GM18507 (cell line): ENCODE results near the gene IFIH1.

Experiments used
- DNase-seq: peaks from one replicate; pipeline ENCODE4 v3.0.0; 2011; ENCODE audit warnings: low read depth; ENCODE audit not compliant: insufficient read length; ENCODE audit errors: extremely low spot score
- FAIRE-seq: peaks from 2 replicates; lab custom pipeline; 2011; peaks lifted over from hg19 to GRCh38; lab: Jason Lieb, UNC

The IFIH1 gene

DNA sequence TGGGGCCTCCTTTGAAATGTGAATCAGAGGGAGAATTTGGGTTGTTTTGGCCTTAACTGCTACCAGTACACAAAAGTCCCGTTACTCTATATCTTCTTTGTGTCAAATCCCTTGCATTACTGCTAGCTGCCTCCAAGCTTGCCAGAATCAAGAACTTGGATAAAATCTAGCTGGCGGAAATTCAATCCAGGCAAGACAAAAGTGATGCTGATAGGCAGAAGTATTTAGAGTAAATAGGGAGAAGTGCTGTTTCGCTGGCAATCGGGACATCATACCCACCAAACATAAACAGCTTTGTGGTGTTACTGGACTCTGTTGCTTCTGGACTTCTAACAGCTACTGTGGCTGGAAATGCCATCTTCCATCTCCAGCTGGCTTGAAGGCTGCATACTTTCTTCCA is 2.5 kb downstream of the IFIH1 start:
- DNase-seq (no peak), FAIRE-seq (no peak)

DNA sequence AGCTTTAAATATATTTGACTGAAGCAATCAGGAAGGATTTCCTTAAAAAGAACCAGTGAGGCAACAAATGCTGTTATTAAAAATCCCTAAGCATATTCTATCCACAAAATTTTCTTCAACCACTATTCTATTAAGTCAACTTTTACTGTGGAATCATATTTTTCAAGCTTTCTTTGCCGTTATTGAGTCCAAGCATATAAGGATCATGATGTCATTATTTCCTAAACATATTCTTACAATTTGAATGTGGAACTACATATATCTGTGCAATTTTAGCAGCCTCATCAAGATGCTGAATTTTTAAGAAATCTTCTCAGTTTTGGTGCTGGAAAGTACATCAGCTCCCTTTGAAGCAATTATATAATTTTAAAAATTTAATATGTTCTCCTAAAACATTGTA is 5.6 kb downstream of the IFIH1 start:
- FAIRE-seq: no peak
- DNase-seq: no peak

DNA sequence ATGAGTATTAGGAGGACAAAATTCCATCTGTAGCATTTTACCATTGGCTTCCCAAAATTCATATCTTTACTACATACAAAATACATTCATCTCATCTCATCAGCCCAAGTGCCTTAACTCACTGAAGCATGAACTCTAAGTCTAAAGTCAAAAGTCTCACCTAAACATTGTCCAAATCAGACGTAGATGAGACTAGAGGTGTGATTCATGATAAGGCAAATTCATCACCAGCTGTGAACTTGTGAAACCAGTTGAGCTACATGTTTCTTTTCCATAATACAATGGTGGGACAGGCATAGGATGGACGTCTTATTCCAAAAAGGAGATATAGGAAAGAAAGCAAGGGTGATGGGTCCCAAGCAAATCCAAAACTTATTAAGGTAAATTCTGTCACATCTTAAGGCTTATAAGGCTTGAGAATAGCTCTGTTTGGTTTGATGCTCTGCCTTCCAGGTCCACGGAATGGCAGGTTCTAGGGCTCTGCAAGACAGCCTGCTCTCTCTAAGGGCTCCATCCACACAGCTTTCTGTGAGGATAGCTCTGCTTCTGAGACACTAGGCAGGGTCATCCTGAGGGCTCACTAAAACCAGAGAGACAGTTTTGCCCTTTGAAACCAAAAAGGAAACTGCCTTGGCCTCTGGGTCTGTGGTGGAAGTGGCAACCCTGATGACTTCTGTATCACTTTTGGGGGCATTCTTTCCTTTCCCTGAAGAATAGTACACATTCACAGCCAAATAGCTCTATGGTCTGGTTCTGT is 9.6 kb downstream of the IFIH1 start:
- DNase-seq (no peak), FAIRE-seq (peak; percentile 61)

DNA sequence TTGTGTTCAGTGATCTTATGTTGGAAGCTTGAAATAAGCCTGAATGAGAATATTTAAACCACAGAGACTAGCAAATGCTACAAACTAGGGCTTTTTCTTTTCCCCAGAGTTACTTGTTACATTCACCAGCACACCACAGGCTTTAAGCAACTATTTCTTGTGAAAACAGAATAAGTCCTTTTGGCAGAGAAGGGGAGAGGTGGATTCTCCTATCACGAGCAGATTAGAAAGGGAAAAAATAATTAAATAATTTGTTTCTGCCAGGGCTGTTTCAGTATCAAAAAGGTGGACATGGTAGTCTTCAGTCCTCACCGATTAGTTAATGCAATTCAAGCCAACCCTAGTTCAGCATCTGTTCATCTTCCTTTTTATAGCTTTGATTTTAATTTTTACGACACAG is 12.6 kb downstream of the IFIH1 start:
- FAIRE-seq (no peak), DNase-seq (no peak)

DNA sequence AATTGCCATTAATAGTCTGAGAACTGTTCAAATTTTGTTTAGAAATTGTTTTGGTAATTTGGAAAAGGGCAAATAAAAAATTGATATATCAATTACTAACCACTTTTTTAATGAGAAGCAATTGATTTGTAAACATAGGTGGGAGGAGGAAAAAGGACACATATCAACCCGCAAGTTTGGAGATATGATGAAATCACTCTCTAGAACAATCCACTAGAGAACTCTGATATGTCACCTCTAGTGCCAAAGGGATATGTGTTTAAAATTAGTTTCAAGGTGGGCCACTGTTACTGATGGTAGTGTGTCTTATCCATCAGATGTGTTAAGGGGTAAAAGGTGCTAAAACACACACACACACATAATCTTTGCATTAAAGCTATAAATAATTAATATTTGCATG is 16.6 kb downstream of the IFIH1 start:
- no peak for DNase-seq
- FAIRE-seq: no peak

DNA sequence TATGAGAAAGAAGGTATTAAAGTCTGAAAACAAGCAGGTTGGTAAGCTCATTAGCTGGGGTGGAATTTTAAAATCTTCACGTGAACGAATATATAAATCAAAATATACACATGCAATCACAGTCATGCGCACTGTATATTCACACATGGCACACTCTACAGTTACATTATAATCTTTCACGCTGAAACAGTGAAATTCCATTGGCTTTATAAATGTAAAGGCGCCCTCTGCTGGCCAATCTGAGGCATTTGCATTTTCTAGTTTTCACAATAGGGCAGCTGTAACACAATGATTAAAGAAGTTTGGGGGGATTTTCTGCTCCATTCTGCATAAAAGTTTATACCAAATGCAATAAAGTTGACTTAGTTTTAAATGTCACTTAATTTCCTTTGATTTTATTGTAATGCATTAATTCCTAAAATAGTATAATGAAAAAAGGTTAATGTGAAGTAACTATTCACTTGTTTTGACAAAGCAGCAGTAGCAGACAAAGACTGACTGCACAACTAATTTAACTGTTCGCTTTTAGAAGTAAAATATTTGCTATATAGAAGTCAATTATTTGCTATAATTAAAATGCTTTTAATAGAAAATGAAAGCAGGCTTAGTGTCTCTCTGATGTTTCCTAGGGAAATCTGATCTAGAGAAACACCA is 17.2 kb downstream of the IFIH1 start:
- FAIRE-seq (peak; percentile 70), DNase-seq (no peak)

DNA sequence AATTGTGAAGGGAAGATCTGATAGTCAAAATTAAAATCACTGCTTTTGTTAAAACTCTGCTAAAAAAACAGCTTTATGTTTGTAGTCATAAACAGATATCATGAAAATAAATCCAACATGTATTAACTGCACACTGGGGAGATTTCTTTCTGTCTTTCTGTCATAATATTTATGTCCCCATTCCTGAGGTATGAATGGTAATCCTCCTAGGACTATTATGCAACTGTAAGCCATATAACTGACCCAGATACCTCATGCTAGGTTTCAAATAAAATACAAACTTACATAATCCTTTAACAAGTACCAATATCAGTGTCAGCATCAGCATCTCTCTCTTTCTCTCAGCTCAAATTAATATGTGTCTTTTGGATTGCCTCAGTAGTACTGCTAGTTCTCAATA is 18.2 kb downstream of the IFIH1 start:
- FAIRE-seq: no peak

DNA sequence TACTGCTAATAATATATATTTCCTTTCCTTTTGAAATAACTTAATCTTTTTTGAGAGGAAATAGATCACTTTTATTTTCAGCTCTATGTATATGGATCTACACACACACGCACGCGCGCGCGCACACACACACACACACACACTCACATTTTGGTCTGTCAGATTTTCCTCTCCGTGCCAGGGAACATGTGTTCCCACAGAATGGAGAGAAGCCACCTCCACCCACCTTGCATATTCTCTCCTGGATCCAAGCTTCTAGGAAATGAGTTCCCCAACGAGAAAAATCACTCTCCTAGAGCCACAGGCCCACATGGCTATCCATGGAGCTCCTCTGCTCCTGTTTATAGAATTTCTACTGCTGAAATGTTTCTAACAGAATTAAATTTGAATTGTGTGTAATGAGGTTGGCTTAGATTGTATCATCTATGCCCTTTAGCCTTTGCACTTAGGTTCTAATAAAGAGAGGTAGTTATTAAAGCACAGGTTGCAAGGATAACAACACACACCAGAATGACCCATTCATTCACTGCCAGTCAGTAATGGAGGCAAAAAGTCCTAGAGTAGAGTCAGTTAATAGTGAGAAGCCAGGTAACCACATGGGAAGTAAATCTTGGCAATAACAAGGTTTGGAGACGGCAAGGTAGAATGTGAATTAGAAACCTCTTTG is 19.7 kb downstream of the IFIH1 start:
- no peak for DNase-seq
- no peak for FAIRE-seq

More for the DNA sequence above, 18.2 kb downstream of the IFIH1 start:
- DNase-seq: no peak

DNA sequence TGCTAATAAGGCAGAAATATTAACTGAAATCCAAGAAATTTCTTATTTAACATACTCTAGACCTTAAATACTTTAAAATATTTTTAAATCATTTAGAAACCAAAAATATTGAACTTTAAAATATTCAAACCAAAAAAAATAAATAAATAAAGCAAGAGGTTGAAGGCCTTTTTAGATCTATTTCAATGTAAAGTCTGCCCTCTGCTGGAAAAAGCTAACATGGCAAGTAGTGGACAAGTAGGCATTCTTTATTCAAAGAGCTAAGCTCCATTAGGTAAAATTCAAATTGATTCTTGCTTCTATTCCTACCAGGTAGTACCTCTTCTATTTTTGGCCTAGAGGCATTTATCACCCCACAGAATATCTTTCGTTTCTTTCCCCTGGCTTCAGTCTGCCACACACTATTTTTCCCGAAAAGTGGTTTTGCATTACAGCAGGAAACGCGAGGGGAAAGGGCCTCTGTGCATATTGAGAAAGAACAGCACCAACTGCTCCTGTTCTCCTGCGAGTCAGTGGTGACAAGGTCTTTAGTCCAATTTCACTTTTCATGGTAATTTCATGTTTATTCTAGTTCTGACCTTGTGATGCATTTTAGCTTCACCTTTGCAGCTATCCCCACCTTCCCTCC is 20.4 kb downstream of the IFIH1 start:
- FAIRE-seq: peak; percentile 77
- DNase-seq: no peak

DNA sequence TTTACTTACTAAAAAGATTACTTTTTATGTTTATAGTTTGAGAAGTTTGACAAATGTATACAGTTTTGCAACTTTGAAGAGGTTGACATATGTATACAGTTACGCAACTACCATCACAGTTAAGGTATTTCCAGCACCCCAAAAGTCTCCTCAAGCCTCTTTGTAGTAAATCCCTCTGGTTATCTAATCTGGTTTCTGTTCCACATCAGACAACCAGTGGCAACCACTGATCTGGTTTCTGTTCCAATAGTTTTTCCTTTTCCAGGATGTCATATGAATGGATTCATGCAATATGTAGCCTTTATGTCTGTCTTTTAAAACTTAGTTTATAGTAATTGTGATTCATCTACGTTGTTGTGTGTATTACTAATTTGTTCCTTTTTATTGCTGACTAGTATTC is 23.5 kb downstream of the IFIH1 start:
- no peak for FAIRE-seq

DNA sequence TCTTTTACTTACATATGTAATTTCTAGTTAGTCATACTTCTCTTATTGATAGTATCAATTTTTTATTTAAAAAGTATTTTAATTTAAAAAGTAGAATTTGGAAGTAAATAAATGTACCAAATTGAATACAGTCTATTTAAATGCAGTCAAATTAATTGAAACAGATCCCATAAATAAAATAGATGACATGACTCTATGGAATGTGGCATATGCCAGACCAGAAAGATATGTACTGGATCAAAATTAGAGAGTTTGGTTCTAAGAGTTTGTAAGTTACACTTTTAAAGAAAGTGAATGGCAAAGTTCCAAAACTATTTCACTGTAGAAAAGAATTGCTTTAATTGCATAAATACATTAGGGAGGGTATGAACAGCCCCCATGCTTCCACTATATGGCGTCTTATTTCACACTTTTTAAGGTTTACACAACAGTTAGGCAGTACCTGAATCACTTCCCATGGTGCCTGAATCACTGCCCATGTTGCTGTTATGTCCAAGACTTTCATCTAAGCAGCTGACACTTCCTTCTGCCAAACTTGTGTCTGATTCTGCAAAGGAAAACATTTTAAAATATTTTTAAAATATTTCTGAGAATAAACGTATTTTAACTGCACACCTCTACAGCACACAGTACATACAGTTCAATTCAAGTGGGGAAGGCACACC is 25.2 kb downstream of the IFIH1 start:
- no peak for DNase-seq
- FAIRE-seq: no peak

More for the DNA sequence above, 23.5 kb downstream of the IFIH1 start:
- DNase-seq: no peak

DNA sequence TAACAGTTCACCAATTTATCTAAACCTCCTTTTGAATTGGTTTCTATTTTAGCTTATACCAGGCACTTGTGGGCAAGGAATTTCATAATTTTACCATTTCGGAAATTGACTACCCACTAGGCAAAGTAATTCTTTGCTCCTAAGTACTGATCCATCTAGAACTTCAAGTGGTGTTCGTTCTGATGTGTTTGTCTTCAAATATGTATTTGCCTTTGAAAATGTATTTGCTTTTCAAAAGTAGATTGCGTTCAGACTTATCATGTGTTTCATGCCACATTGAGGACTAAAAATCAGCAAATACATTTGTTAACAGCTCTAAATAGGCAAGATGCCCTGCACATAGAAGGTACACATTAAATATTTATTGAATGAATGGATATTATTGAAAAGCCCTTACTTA is 26.7 kb downstream of the IFIH1 start:
- FAIRE-seq (no peak), DNase-seq (no peak)

DNA sequence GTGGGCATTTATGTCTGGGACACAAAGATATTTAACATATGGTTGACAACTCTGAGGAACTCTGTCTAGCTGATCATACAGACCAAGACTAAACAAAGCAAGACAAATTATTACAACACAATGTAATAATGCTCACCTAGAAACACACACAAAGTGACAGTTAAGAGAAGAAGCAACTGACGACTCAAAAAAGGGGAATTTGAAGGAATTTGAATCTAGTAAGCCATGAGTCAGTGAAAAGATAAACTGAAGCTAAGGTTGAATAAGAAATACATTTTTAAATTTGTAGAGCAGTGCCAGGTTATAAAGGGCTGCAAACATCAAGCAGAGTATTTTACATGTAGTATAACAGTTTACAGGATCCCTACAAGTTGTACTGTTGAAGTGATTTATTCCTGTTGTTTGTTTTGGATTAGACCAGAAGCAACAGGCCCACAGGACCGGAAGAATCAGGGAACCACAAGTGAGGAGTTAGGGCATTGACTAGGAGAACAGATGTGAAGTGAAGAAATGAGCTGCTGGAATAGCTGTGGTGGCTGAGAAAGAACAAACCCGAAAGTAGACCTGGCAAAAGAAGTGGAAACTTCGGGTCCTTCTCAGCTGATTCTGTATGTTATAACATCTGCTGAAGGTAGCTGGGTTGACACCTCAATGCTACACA is 35.6 kb downstream of the IFIH1 start:
- FAIRE-seq (no peak), DNase-seq (no peak)

DNA sequence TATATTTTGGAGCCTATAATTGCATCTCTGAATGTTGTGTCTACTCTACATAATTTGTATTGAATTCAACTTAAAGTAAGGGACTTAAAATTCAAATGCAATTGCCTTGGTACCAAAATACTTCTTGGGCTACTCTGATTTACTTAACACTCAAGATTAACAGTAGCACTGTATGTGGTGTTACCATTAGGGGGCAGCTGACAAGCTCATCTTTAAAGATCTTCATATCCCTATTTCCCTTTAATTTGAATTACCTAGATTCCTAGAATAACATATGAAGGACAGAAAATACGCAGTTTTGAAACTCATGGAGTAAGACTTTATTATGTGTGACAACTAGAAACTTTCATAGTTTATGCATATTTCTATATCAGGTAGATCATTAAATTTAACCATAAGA is 37.8 kb downstream of the IFIH1 start:
- DNase-seq (no peak), FAIRE-seq (no peak)

DNA sequence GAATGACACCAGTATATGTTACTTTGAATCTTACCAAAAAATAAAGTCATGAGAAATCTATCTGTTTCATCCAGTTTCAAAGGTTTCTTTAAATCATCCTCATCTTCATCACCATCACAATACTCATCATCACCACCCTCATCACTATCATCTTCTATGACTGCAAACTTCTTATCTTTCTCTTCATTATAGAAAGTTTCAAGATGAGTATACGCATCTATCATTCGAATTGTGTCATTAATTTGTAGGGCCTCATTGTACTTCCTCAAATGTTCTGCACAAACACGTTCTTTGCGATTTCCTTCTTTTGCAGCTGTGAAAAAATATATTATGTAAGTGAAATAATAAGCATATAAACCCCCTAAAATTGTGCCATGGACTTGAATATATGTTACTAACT is 41.1 kb downstream of the IFIH1 start:
- DNase-seq: no peak
- FAIRE-seq: no peak

DNA sequence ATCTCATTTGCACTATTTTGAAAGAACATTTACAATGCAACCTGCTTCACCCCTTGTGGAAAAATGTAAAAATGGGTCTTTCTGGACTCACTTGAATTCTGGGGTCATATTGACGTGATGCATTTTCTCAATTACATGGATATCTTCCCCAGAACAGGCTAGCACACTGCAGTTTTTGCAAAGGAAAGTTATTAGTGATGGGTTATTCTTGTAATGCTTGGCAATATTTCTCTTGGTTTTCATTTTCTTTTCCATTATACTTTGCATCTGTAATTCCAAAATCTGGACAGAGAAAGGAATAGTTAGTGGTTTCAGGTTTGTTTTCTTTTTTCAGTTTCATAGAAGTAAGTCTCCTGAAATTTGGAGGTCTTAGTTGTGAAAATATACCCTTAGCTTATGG is 50.5 kb downstream of the IFIH1 start:
- no peak for DNase-seq
- FAIRE-seq: no peak

DNA sequence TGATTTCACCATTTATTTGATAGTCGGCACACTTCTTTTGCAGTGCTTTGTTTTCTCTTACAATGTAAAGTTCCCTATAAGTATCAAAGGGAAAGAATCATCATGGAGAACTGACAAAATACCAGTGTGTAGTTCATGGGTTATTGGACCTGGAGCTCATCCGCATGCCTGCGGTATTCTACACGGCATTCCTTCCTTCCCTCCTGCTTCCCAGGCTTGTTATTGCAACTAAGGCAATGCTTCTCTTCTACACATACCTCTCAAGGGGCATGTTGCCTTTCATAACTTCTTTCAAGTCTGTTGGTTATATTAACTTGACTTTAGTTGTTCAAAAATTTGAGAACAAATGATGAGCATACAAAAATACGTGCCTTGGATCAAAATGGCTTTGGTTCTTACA is 51.0 kb downstream of the IFIH1 start:
- no peak for FAIRE-seq
- DNase-seq: no peak

DNA sequence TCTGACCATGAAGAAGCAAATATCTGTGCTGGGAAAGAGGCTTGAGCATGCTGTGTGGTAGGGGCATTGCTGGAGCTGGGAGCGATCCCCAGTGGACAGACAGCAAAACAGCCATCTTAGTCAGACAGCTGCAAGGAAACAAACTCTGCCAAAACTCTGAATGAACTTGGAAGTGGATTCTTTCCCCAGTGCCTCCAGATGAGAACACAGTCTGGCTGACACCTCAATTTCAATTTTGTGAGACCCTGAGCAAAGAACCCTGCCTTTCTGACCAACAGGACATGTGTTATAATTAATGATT is 52.1 kb downstream of the IFIH1 start:
- DNase-seq (no peak), FAIRE-seq (no peak)

DNA sequence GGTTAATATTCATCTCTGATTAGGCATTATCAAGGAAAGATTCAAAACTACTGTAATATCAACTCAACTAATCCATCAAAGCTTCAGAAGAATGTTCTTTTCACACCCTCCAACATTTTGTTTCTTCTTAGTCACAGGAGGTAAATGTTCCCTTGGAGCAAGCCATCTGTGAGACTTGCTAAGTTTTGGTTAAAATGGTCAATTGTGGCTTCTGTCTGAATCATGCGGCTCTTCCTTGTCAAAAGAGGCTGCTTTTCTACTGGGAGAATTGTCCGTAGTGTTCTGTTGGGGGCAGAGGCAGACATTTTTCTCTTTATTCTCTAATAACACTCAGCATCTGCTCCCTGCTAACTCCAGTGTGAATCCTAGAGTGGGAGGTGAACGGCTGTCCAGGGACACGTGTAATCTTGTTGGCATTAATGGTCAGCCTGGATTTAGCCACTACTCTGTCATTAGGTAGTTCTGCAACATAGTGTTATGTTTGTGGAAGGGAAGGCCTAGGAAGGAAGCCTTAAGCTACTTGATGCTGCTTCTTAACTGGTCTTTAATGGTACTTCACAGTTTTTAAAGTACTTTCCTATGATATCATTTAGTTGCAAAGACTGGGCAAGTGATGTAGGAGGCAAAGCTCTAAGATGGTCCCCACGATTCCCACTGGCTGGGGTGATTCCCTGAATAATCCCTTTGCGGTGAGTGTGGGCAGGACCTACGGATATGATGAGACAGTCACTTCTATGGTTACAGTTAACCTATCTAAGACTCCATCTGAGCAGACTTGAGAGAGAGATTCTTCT is 52.6 kb downstream of the IFIH1 start:
- FAIRE-seq: no peak
- DNase-seq: no peak
